Activated T-cell treated with anti-CD3 and anti-CD28 coated beads, Interleukin-2, amount 50 U/mL, for 4 hours (primary cell): ENCODE data around the gene CNNM4. TPM values are rescaled to one million over a fixed set of nuclear protein-coding genes. Genes with fewer than 3 reads are reported as not detected.
A peak's percentile ranks its signal among the peaks of the same experiment; 100 is the strongest.
"Not testable (repeated sequence)": the region's sequence is repeated elsewhere in the genome, so short reads cannot be mapped to it uniquely, and the experiment has no call there.

Source experiments
- ATAC-seq, 2 donors: fragments of 200-7000 bp; cut with Tn5 transposase; one replicate each; pipeline ENCODE4 v1.10.0; 2021
- DNase-seq: peaks from one replicate; pipeline ENCODE4 v3.0.0-alpha.2; 2020
- H3K27me3 Mint-ChIP-seq: one replicate; pipeline ENCODE4 v1.8.0; 2021; ENCODE audit warnings: low read depth, mixed read lengths
- H3K36me3 Mint-ChIP-seq: one replicate; pipeline ENCODE4 v1.8.0; 2022; ENCODE audit warnings: mixed read lengths; ENCODE audit not compliant: insufficient read depth
- H3K4me1 Mint-ChIP-seq: one replicate; pipeline ENCODE4 v1.8.0; 2021; ENCODE audit warnings: low read depth, mixed read lengths
- H3K4me3 Mint-ChIP-seq: one replicate; pipeline ENCODE4 v1.8.0; 2021; ENCODE audit warnings: mild to moderate bottlenecking, moderate library complexity, mixed read lengths
- H3K9me3 Mint-ChIP-seq: one replicate; pipeline ENCODE4 v1.8.0; 2021; ENCODE audit warnings: mixed read lengths
- total RNA-seq, 3 donors: library from RNA; stranded (reverse); gene quantifications; one replicate each; pipeline ENCODE4 v1.2.1, GENCODE V29; 2021

CNNM4 gene
- total RNA-seq, 3 donors from 2014 or later: 6.3 to 6.9 (median 6.4) TPM

GRCh38 chr2:96796497-96796896, 35.8 kb downstream of the CNNM4 start:
- H3K9me3 Mint-ChIP-seq, H3K4me1 Mint-ChIP-seq, DNase-seq, H3K36me3 Mint-ChIP-seq, H3K4me3 Mint-ChIP-seq, ATAC-seq, H3K27me3 Mint-ChIP-seq: not testable (repeated sequence)

- H3K9me3 Mint-ChIP-seq: no peaks in the 10 kb centered on the region
- ATAC-seq: no peak
- no peak overlapping the region for H3K4me3 Mint-ChIP-seq
These were observed 36.4 kb downstream of the CNNM4 start for GRCh38 chr2:96797066-96797625.

GRCh38 chr2:96798733-96799622, 38.3 kb downstream of the CNNM4 start:
- H3K4me3 Mint-ChIP-seq: no peak overlapping the region
- H3K36me3 Mint-ChIP-seq: peaks cover 7% of the 10 kb centered on the region
- ATAC-seq (no peak), DNase-seq (no peak)
- H3K9me3 Mint-ChIP-seq: no peaks in the 10 kb centered on the region
- H3K4me1 Mint-ChIP-seq: peaks cover 4% of the 10 kb centered on the region
- no peaks in the 10 kb centered on the region for H3K27me3 Mint-ChIP-seq

More at GRCh38 chr2:96797066-96797625, 36.4 kb downstream of the CNNM4 start:
- Mint-ChIP-seq H3K27me3 (no peaks in the 10 kb centered on the region), H3K36me3 (peaks cover 7% of the 10 kb centered on the region), H3K4me1 (no peaks in the 10 kb centered on the region)
- DNase-seq: no peak

- DNase-seq (no peak), ATAC-seq (no peak)
- H3K27me3 Mint-ChIP-seq: no peaks in the 10 kb centered on the region
- peaks cover 7% of the 10 kb centered on the region for H3K36me3 Mint-ChIP-seq
- H3K4me1 Mint-ChIP-seq: peaks cover 4% of the 10 kb centered on the region
- no peaks in the 10 kb centered on the region for H3K9me3 Mint-ChIP-seq
- no peak overlapping the region for H3K4me3 Mint-ChIP-seq
These were observed 38.9 kb downstream of the CNNM4 start for GRCh38 chr2:96799623-96799935.

- Mint-ChIP-seq H3K4me1 (peaks cover 6% of the 10 kb centered on the region), H3K27me3 (no peaks in the 10 kb centered on the region), H3K4me3 (no peak overlapping the region), H3K9me3 (no peaks in the 10 kb centered on the region), H3K36me3 (peaks cover 7% of the 10 kb centered on the region)
- DNase-seq: no peak
- peak; percentile 31 to 42 for ATAC-seq
These were observed 39.6 kb downstream of the CNNM4 start for GRCh38 chr2:96800061-96801004.

GRCh38 chr2:96801005-96801785, 40.5 kb downstream of the CNNM4 start:
- peak; percentile 70 for DNase-seq
- Mint-ChIP-seq H3K27me3 (no peaks in the 10 kb centered on the region), H3K4me1 (peaks cover 7% of the 10 kb centered on the region), H3K4me3 (no peak overlapping the region), H3K9me3 (no peaks in the 10 kb centered on the region), H3K36me3 (peaks cover 7% of the 10 kb centered on the region)
- peak; percentile 91 to 94 for ATAC-seq

- Mint-ChIP-seq H3K36me3 (peaks cover 7% of the 10 kb centered on the region), H3K27me3 (no peaks in the 10 kb centered on the region), H3K4me3 (no peak overlapping the region), H3K4me1 (peaks cover 15% of the 10 kb centered on the region), H3K9me3 (no peaks in the 10 kb centered on the region)
- ATAC-seq (peak in 1 of 2 donors; percentile 64), DNase-seq (peak; percentile 32)
These were observed 41.3 kb downstream of the CNNM4 start for GRCh38 chr2:96801786-96802595.

- ATAC-seq (no peak), DNase-seq (no peak)
- H3K9me3 Mint-ChIP-seq: no peaks in the 10 kb centered on the region
- H3K27me3 Mint-ChIP-seq: no peaks in the 10 kb centered on the region
- H3K4me3 Mint-ChIP-seq: no peak overlapping the region
- peaks cover 7% of the 10 kb centered on the region for H3K36me3 Mint-ChIP-seq
- H3K4me1 Mint-ChIP-seq: peaks cover 18% of the 10 kb centered on the region
These were observed 42.0 kb downstream of the CNNM4 start for GRCh38 chr2:96802721-96803120.

GRCh38 chr2:96804986-96805385, 44.3 kb downstream of the CNNM4 start:
- Mint-ChIP-seq H3K4me3 (no peak overlapping the region), H3K9me3 (no peaks in the 10 kb centered on the region), H3K27me3 (no peaks in the 10 kb centered on the region), H3K4me1 (peaks cover 25% of the 10 kb centered on the region), H3K36me3 (no peaks in the 10 kb centered on the region)
- ATAC-seq (no peak), DNase-seq (no peak)

GRCh38 chr2:96805946-96806345, 45.2 kb downstream of the CNNM4 start:
- H3K9me3 Mint-ChIP-seq, H3K36me3 Mint-ChIP-seq, H3K4me3 Mint-ChIP-seq, DNase-seq, H3K27me3 Mint-ChIP-seq, ATAC-seq: not testable (repeated sequence)
- H3K4me1 Mint-ChIP-seq: peaks cover 25% of the 10 kb centered on the region

- DNase-seq (peak; percentile 23), ATAC-seq (peak; percentile 64 to 68)
- no peaks in the 10 kb centered on the region for H3K27me3 Mint-ChIP-seq
- H3K4me3 Mint-ChIP-seq: peak overlapping the region; percentile 50
- H3K4me1 Mint-ChIP-seq: peaks cover 25% of the 10 kb centered on the region
- H3K9me3 Mint-ChIP-seq: no peaks in the 10 kb centered on the region
- peaks cover 1% of the 10 kb centered on the region for H3K36me3 Mint-ChIP-seq
These were observed 45.9 kb downstream of the CNNM4 start for GRCh38 chr2:96806468-96807126.

GRCh38 chr2:96807127-96807471, 46.4 kb downstream of the CNNM4 start:
- no peaks in the 10 kb centered on the region for H3K9me3 Mint-ChIP-seq
- no peak for DNase-seq
- no peak overlapping the region for H3K4me3 Mint-ChIP-seq
- ATAC-seq: no peak
- H3K4me1 Mint-ChIP-seq: peaks cover 25% of the 10 kb centered on the region
- peaks cover 1% of the 10 kb centered on the region for H3K36me3 Mint-ChIP-seq
- H3K27me3 Mint-ChIP-seq: no peaks in the 10 kb centered on the region
